Heart right ventricle (tissue), 16 donors: ENCODE data around the gene MAD1L1. TPM values are rescaled to one million over a fixed set of nuclear protein-coding genes. Genes with fewer than 3 reads are reported as not detected.

Experiments
- ATAC-seq, 8 donors: fragments of 200-7000 bp; cut with Tn5 transposase; one replicate each; pipeline ENCODE4 v1.9.1; 2020; ENCODE audit warnings: mild to moderate bottlenecking in 8 of 8, moderate library complexity in 8 of 8, moderate number of reproducible peaks in 1 of 8
- DNase-seq, 2 donors: peaks; one replicate each; pipeline ENCODE4 v3.0.0-alpha.2; 2020
- H3K27ac ChIP-seq, 10 donors: fragments of 200-600 bp; sonication (generic) in 2 of 10; one replicate each; pipeline versions ENCODE4 v1.5.0 to v1.8.0; 2020 to 2022; ENCODE audit warnings: mild to moderate bottlenecking in 3 of 10
- H3K27me3 ChIP-seq, 7 donors: fragments of 200-600 bp; one replicate each; pipeline ENCODE4 v1.8.0; 2021 to 2022; ENCODE audit warnings: mild to moderate bottlenecking in 2 of 7
- H3K36me3 ChIP-seq, 9 donors: fragments of 200-600 bp; sonication (generic) in 1 of 9; one replicate each; pipeline versions ENCODE4 v1.5.0 to v1.8.0; 2020 to 2022; ENCODE audit warnings: mild to moderate bottlenecking in 2 of 9
- H3K4me1 ChIP-seq, 9 donors: fragments of 200-600 bp; sonication (generic) in 1 of 9; one replicate each; pipeline versions ENCODE4 v1.5.0 to v1.8.0; 2020 to 2022; ENCODE audit warnings: mild to moderate bottlenecking in 4 of 9
- H3K4me3 ChIP-seq, 10 donors: fragments of 200-600 bp; sonication (generic) in 2 of 10; one replicate each; pipeline versions ENCODE4 v1.5.0 to v1.8.0; 2020 to 2022; ENCODE audit warnings: mild to moderate bottlenecking in 7 of 10, moderate library complexity in 2 of 10
- H3K9me3 ChIP-seq, 11 donors: fragments of 200-600 bp in 10 of 11; sonication (generic) in 2 of 11; one replicate each; pipeline versions ENCODE4 v1.5.0 to v1.8.0; 2013 to 2022; ENCODE audit warnings: mild to moderate bottlenecking in 2 of 11, control low read depth in 1 of 11, moderate library complexity in 1 of 11
- CTCF ChIP-seq, 9 donors: fragments of 200-600 bp; sonication (generic) in 2 of 9; IDR thresholded peaks; one replicate each; pipeline versions ENCODE4 v1.5.0 to v1.8.0; 2021 to 2022; ENCODE audit warnings: antibody characterized with exemption in 9 of 9, mild to moderate bottlenecking in 5 of 9, moderate library complexity in 1 of 9
- WGBS, 2 donors: extraction: QIAGEN DNeasy Blood & Tissue Kit; methylation state at CpG; one replicate each; pipeline ENCODE4 v1.1.7; 2013; ENCODE audit warnings: inconsistent platforms in 1 of 2; 5-methylcytosine and 5-hydroxymethylcytosine counted together
- intact Hi-C, 10 donors: fragments of 100-400 bp; cut with DNase I; formaldehyde crosslinking; loops; one replicate each; pipeline versions ENCODE4 v1.11.1 to v1.14.2; 2022
- polyA plus RNA-seq, 2 donors: library from polyadenylated mRNA; stranded (reverse); fragments of 200-250 nt; gene quantifications; one replicate each; pipeline ENCODE4 v1.2.3, GENCODE V29; 2013
- total RNA-seq, 10 donors: library from RNA; stranded (reverse); fragmentation: NEBNext Ultra II Directional in 3 of 10; extraction: Animal tissue kit (Norgen Biotek cat#: 25700) in 3 of 10; gene quantifications; one replicate each; pipeline versions ENCODE4 v1.2.1 to v1.2.4, GENCODE V29; 2021 to 2023
- donor health status: Arrhythmogenic right ventricular cardiomyopathy.
- donor health status: ischemic (EF 13 %, LVEDD 7.1; RV severe dilation, severe dysfunction).
- donor health status: healthy with polysubstance abuse.
- donor health status: DM: no; HTN: yes; CAD: no.
- donor health status: DM: no; HTN: no; CAD: no.
- donor health status: ischemic (EF 25% LVEDD 6.9; RV normal size, moderate dysfunction).
- donor health status: ischemic (EF 25% LVEDD 5.7; RV mildly dilated, moderate dysfunction).
- donor health status: healthy.
- donor health status: DM: yes; HTN: yes; CAD: no.
- donor health status: Ischemic cardiomyopathy.
- donor health status: ischemic (EF 35%, LVEDD 5.7; RV mildly dilated, moderate dysfunction).
- donor health status: nonischemic (EF 11% LVEDD 7.7; RV severe dilation, severe dysfunction).
- donor health status: DM: yes; HTN: yes; CAD: no.
- donor health status: PGD.
- donor health status: ischemic (EF 29% LVEDD 5.4; RV normal size, mild dysfunction).
- donor health status: nonischemic (EF 23%, LVEDD 6.1; RV moderate dilation, normal function).

Gene MAD1L1
- total and polyA plus RNA-seq, 12 donors: 13.8 to 46.8 (median 20.2) TPM

DNA sequence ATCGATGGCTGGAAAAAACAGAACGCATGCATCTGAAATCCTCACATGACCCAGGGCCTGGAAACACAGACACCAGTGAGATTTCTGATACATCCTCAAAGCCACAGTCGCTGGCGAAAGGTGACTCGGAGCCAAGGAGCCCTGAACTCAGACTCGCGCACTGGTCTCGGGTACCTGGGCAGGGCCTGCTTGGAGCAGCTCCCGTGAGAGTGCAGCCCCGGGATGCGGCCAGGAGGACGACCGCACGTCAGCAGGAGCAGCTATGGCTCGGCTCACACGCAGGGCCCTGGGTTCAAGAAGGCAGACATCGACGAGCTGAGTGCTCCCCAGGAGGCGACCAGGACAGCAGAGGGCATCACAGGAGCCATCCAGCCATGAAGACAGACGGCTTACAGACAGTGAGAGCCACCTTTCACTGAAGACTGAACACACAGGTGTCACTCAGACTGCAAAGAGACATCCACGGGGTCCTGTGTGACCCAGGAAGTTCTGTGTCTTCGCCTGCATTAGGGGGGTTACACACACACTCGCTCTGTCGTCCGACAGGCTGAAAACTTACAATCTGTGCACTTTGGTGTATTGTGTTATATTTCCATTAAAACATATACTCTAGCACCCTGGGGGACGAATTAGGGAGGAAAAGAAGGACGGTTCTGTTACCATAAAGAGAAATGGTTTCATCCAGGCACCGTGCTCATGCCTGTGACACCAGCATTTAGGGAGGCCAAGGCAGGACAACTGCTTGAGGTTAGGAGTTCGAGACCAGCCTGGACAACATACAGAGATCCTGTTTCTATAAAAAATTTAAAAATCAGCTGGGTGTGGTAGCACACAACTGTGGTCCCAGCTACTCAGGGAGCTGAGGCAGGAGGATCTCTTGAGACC, 227.7 kb downstream of the MAD1L1 start:
- Histone ChIP-seq H3K9me3 (no peaks in the 10 kb centered on the region), H3K4me3 (no peak overlapping the region), H3K27ac (no peak overlapping the region), H3K27me3 (no peaks in the 10 kb centered on the region), H3K4me1 (peaks cover 0 to 28% (median 9%) of the 10 kb centered on the region in 9 donors), H3K36me3 (peaks cover 0 to 11% (median 0%) of the 10 kb centered on the region in 9 donors)
- ATAC-seq: no peak
- 95% methylated on average over 29 of the region's 29 CpGs for WGBS, 2 donors
- TF ChIP-seq CTCF (IDR thresholded peaks at IDR 0.05): no peak
- intact Hi-C loops: loop anchor here in 1 of 10 donors (10.0 kb wide), 1 partner anchor 60 kb away; no protein-coding TSS in a partner anchor
- DNase-seq: peak in 1 of 2 donors; percentile 6

- DNase-seq (peak in 1 of 2 donors; percentile 6), ATAC-seq (no peak)
- Histone ChIP-seq H3K4me3 (no peak overlapping the region), H3K27me3 (no peaks in the 10 kb centered on the region), H3K27ac (no peak overlapping the region), H3K4me1 (peaks cover 0 to 24% (median 5%) of the 10 kb centered on the region in 9 donors), H3K9me3 (no peaks in the 10 kb centered on the region), H3K36me3 (peaks cover 0 to 11% (median 0%) of the 10 kb centered on the region in 9 donors)
- no peak for TF ChIP-seq CTCF (IDR thresholded peaks at IDR 0.05)
- 96 to 97% methylated on average over 39 of the region's 39 CpGs for WGBS, 2 donors
- intact Hi-C loops: loop anchor here in 1 of 10 donors (10.0 kb wide), 1 partner anchor 59 kb away; no protein-coding TSS in a partner anchor
Measured at GRCh38 chr7:2003931-2004812, 228.6 kb downstream of the MAD1L1 start.

GRCh38 chr7:2003451-2003930, 229.3 kb downstream of the MAD1L1 start:
- DNase-seq: peak in 1 of 2 donors; percentile 6
- intact Hi-C loops: loop anchor here in 1 of 10 donors (10.0 kb wide), 1 partner anchor 59 kb away; no protein-coding TSS in a partner anchor
- 94 to 96% methylated on average over 10 of the region's 10 CpGs for WGBS, 2 donors

More at GRCh38 chr7:2003451-2003930, 229.3 kb downstream of the MAD1L1 start:
- no peak for TF ChIP-seq CTCF (IDR thresholded peaks at IDR 0.05)
- Histone ChIP-seq H3K4me3 (no peak overlapping the region), H3K27ac (no peak overlapping the region), H3K36me3 (peaks cover 0 to 11% (median 0%) of the 10 kb centered on the region in 9 donors), H3K4me1 (peaks cover 0 to 17% (median under 1%) of the 10 kb centered on the region in 9 donors), H3K27me3 (no peaks in the 10 kb centered on the region), H3K9me3 (no peaks in the 10 kb centered on the region)
- no peak for ATAC-seq
